ENCODE results near the gene AFF3.
"Not testable (repeated sequence)": the region's sequence is repeated elsewhere in the genome, so short reads cannot be mapped to it uniquely, and the experiment has no call there.

The AFF3 gene

GRCh38 chr2:99765731-99766318 lies 376.6 kb downstream of the AFF3 start:
- no peaks in the 10 kb centered on the region for H3K4me1 Mint-ChIP-seq (ENCODE audit: low read depth)
- no peak overlapping the region for H3K4me3 Mint-ChIP-seq
- no peaks in the 10 kb centered on the region for H3K36me3 Mint-ChIP-seq (ENCODE audit: low read depth)
- no peaks in the 10 kb centered on the region for H3K9me3 Mint-ChIP-seq
- H3K27ac Mint-ChIP-seq, result no peak overlapping the region
- no peak for DNase-seq (ENCODE audit: low spot score)
- H3K27me3 Mint-ChIP-seq (ENCODE audit: low read depth), result no peaks in the 10 kb centered on the region

- H3K27me3 Mint-ChIP-seq (ENCODE audit: low read depth), result no peaks in the 10 kb centered on the region
- no peak for DNase-seq (ENCODE audit: low spot score)
- H3K4me1 Mint-ChIP-seq (ENCODE audit: low read depth), result no peaks in the 10 kb centered on the region
- no peak overlapping the region for H3K4me3 Mint-ChIP-seq
- no peak overlapping the region for H3K27ac Mint-ChIP-seq
- H3K36me3 Mint-ChIP-seq (ENCODE audit: low read depth), result no peaks in the 10 kb centered on the region
- H3K9me3 Mint-ChIP-seq, result no peaks in the 10 kb centered on the region
These were observed 378.6 kb downstream of the AFF3 start for GRCh38 chr2:99763764-99764163.

GRCh38 chr2:99762714-99763113 lies 379.7 kb downstream of the AFF3 start:
- H3K4me1 Mint-ChIP-seq (ENCODE audit: low read depth), result no peaks in the 10 kb centered on the region
- no peak for DNase-seq (ENCODE audit: low spot score)
- no peak overlapping the region for H3K4me3 Mint-ChIP-seq
- no peak overlapping the region for H3K27ac Mint-ChIP-seq
- H3K27me3 Mint-ChIP-seq (ENCODE audit: low read depth), result no peaks in the 10 kb centered on the region
- no peaks in the 10 kb centered on the region for H3K9me3 Mint-ChIP-seq
- no peaks in the 10 kb centered on the region for H3K36me3 Mint-ChIP-seq (ENCODE audit: low read depth)

GRCh38 chr2:99757611-99758114 lies 384.7 kb downstream of the AFF3 start:
- no peaks in the 10 kb centered on the region for H3K36me3 Mint-ChIP-seq (ENCODE audit: low read depth)
- no peak overlapping the region for H3K4me3 Mint-ChIP-seq
- no peaks in the 10 kb centered on the region for H3K4me1 Mint-ChIP-seq (ENCODE audit: low read depth)
- no peaks in the 10 kb centered on the region for H3K9me3 Mint-ChIP-seq
- no peak for DNase-seq (ENCODE audit: low spot score)
- H3K27ac Mint-ChIP-seq, result no peak overlapping the region
- H3K27me3 Mint-ChIP-seq (ENCODE audit: low read depth), result no peaks in the 10 kb centered on the region

- H3K4me1 Mint-ChIP-seq (ENCODE audit: low read depth), result no peaks in the 10 kb centered on the region
These were observed 386.3 kb downstream of the AFF3 start for GRCh38 chr2:99756059-99756458.

GRCh38 chr2:99754210-99754609 lies 388.2 kb downstream of the AFF3 start:
- no peak for DNase-seq (ENCODE audit: low spot score)
- H3K27me3 Mint-ChIP-seq (ENCODE audit: low read depth), result no peaks in the 10 kb centered on the region
- H3K4me1 Mint-ChIP-seq (ENCODE audit: low read depth), result no peaks in the 10 kb centered on the region
- H3K36me3 Mint-ChIP-seq (ENCODE audit: low read depth), result no peaks in the 10 kb centered on the region
- H3K4me3 Mint-ChIP-seq, result no peak overlapping the region
- H3K27ac Mint-ChIP-seq, result no peak overlapping the region
- H3K9me3 Mint-ChIP-seq, result no peaks in the 10 kb centered on the region

More at GRCh38 chr2:99756059-99756458, 386.3 kb downstream of the AFF3 start:
- no peaks in the 10 kb centered on the region for H3K9me3 Mint-ChIP-seq
- no peak overlapping the region for H3K27ac Mint-ChIP-seq
- H3K4me3 Mint-ChIP-seq, result no peak overlapping the region
- H3K27me3 Mint-ChIP-seq (ENCODE audit: low read depth), result no peaks in the 10 kb centered on the region
- DNase-seq (ENCODE audit: low spot score), result no peak
- no peaks in the 10 kb centered on the region for H3K36me3 Mint-ChIP-seq (ENCODE audit: low read depth)

GRCh38 chr2:99753505-99753904 lies 388.9 kb downstream of the AFF3 start:
- Mint-ChIP-seq H3K27me3 (ENCODE audit: low read depth) (no peaks in the 10 kb centered on the region), H3K36me3 (ENCODE audit: low read depth) (no peaks in the 10 kb centered on the region), H3K4me3 (no peak overlapping the region), H3K27ac (no peak overlapping the region), H3K9me3 (no peaks in the 10 kb centered on the region), H3K4me1 (ENCODE audit: low read depth) (no peaks in the 10 kb centered on the region)
- no peak for DNase-seq (ENCODE audit: low spot score)

- no peaks in the 10 kb centered on the region for H3K27me3 Mint-ChIP-seq (ENCODE audit: low read depth)
These were observed 394.0 kb downstream of the AFF3 start for GRCh38 chr2:99748344-99748743.

GRCh38 chr2:99747842-99748241 lies 394.5 kb downstream of the AFF3 start:
- Mint-ChIP-seq H3K9me3 (no peaks in the 10 kb centered on the region), H3K4me1 (ENCODE audit: low read depth) (no peaks in the 10 kb centered on the region), H3K27me3 (ENCODE audit: low read depth) (no peaks in the 10 kb centered on the region), H3K27ac (no peak overlapping the region), H3K4me3 (no peak overlapping the region), H3K36me3 (ENCODE audit: low read depth) (no peaks in the 10 kb centered on the region)
- DNase-seq (ENCODE audit: low spot score), result no peak

More at GRCh38 chr2:99748344-99748743, 394.0 kb downstream of the AFF3 start:
- DNase-seq (ENCODE audit: low spot score), result no peak
- no peak overlapping the region for H3K27ac Mint-ChIP-seq
- no peaks in the 10 kb centered on the region for H3K9me3 Mint-ChIP-seq
- H3K36me3 Mint-ChIP-seq (ENCODE audit: low read depth), result no peaks in the 10 kb centered on the region
- no peaks in the 10 kb centered on the region for H3K4me1 Mint-ChIP-seq (ENCODE audit: low read depth)
- no peak overlapping the region for H3K4me3 Mint-ChIP-seq

- H3K36me3 Mint-ChIP-seq (ENCODE audit: low read depth), result no peaks in the 10 kb centered on the region
- no peaks in the 10 kb centered on the region for H3K9me3 Mint-ChIP-seq
- H3K4me1 Mint-ChIP-seq (ENCODE audit: low read depth), result no peaks in the 10 kb centered on the region
- no peak overlapping the region for H3K27ac Mint-ChIP-seq
- DNase-seq (ENCODE audit: low spot score), result no peak
- no peak overlapping the region for H3K4me3 Mint-ChIP-seq
- H3K27me3 Mint-ChIP-seq (ENCODE audit: low read depth), result no peaks in the 10 kb centered on the region
These were observed 399.2 kb downstream of the AFF3 start for GRCh38 chr2:99743146-99743545.

- no peak for DNase-seq (ENCODE audit: low spot score)
These were observed 404.9 kb downstream of the AFF3 start for GRCh38 chr2:99737537-99737936.

GRCh38 chr2:99735753-99736152 lies 406.6 kb downstream of the AFF3 start:
- no peak for DNase-seq (ENCODE audit: low spot score)
- Mint-ChIP-seq H3K27ac (no peak overlapping the region), H3K9me3 (no peaks in the 10 kb centered on the region), H3K4me3 (no peak overlapping the region), H3K4me1 (ENCODE audit: low read depth) (no peaks in the 10 kb centered on the region), H3K27me3 (ENCODE audit: low read depth) (peaks cover 3% of the 10 kb centered on the region), H3K36me3 (ENCODE audit: low read depth) (no peaks in the 10 kb centered on the region)

More at GRCh38 chr2:99737537-99737936, 404.9 kb downstream of the AFF3 start:
- no peaks in the 10 kb centered on the region for H3K4me1 Mint-ChIP-seq (ENCODE audit: low read depth)
- H3K4me3 Mint-ChIP-seq, result no peak overlapping the region
- H3K27ac Mint-ChIP-seq, result no peak overlapping the region
- no peaks in the 10 kb centered on the region for H3K9me3 Mint-ChIP-seq
- no peaks in the 10 kb centered on the region for H3K36me3 Mint-ChIP-seq (ENCODE audit: low read depth)
- peaks cover 3% of the 10 kb centered on the region for H3K27me3 Mint-ChIP-seq (ENCODE audit: low read depth)

GRCh38 chr2:99735314-99735713 lies 407.1 kb downstream of the AFF3 start:
- not testable (repeated sequence) for DNase-seq (ENCODE audit: low spot score); H3K4me3 Mint-ChIP-seq
- H3K27ac Mint-ChIP-seq, result peak overlapping the region; percentile 60

GRCh38 chr2:99734236-99734635 lies 408.2 kb downstream of the AFF3 start:
- Mint-ChIP-seq H3K27ac (no peak overlapping the region), H3K4me1 (ENCODE audit: low read depth) (no peaks in the 10 kb centered on the region), H3K9me3 (no peaks in the 10 kb centered on the region), H3K4me3 (no peak overlapping the region), H3K36me3 (ENCODE audit: low read depth) (no peaks in the 10 kb centered on the region), H3K27me3 (ENCODE audit: low read depth) (peaks cover 3% of the 10 kb centered on the region)
- no peak for DNase-seq (ENCODE audit: low spot score)

More at GRCh38 chr2:99735314-99735713, 407.1 kb downstream of the AFF3 start:
- H3K27me3 Mint-ChIP-seq (ENCODE audit: low read depth); H3K36me3 Mint-ChIP-seq (ENCODE audit: low read depth); H3K4me1 Mint-ChIP-seq (ENCODE audit: low read depth); H3K9me3 Mint-ChIP-seq: not testable (repeated sequence)
